Heart right ventricle (tissue), 16 donors: ENCODE results near the gene MRPL21. TPM values are rescaled to one million over a fixed set of nuclear protein-coding genes. Genes with fewer than 3 reads are reported as not detected.
A peak's percentile ranks its signal among the peaks of the same experiment; 100 is the strongest.

ENCODE experiments used
- ATAC-seq, 8 donors: fragments of 200-7000 bp; cut with Tn5 transposase; one replicate each; pipeline ENCODE4 v1.9.1; 2020; ENCODE audit warnings: mild to moderate bottlenecking in 8 of 8, moderate library complexity in 8 of 8, moderate number of reproducible peaks in 1 of 8
- DNase-seq, 2 donors: peaks; one replicate each; pipeline ENCODE4 v3.0.0-alpha.2; 2020
- H3K27ac ChIP-seq, 10 donors: fragments of 200-600 bp; sonication (generic) in 2 of 10; one replicate each; pipeline versions ENCODE4 v1.5.0 to v1.8.0; 2020 to 2022; ENCODE audit warnings: mild to moderate bottlenecking in 3 of 10
- H3K27me3 ChIP-seq, 7 donors: fragments of 200-600 bp; one replicate each; pipeline ENCODE4 v1.8.0; 2021 to 2022; ENCODE audit warnings: mild to moderate bottlenecking in 2 of 7
- H3K36me3 ChIP-seq, 9 donors: fragments of 200-600 bp; sonication (generic) in 1 of 9; one replicate each; pipeline versions ENCODE4 v1.5.0 to v1.8.0; 2020 to 2022; ENCODE audit warnings: mild to moderate bottlenecking in 2 of 9
- H3K4me1 ChIP-seq, 9 donors: fragments of 200-600 bp; sonication (generic) in 1 of 9; one replicate each; pipeline versions ENCODE4 v1.5.0 to v1.8.0; 2020 to 2022; ENCODE audit warnings: mild to moderate bottlenecking in 4 of 9
- H3K4me3 ChIP-seq, 10 donors: fragments of 200-600 bp; sonication (generic) in 2 of 10; one replicate each; pipeline versions ENCODE4 v1.5.0 to v1.8.0; 2020 to 2022; ENCODE audit warnings: mild to moderate bottlenecking in 7 of 10, moderate library complexity in 2 of 10
- H3K9me3 ChIP-seq, 11 donors: fragments of 200-600 bp in 10 of 11; sonication (generic) in 2 of 11; one replicate each; pipeline versions ENCODE4 v1.5.0 to v1.8.0; 2013 to 2022; ENCODE audit warnings: mild to moderate bottlenecking in 2 of 11, control low read depth in 1 of 11, moderate library complexity in 1 of 11
- CTCF ChIP-seq, 9 donors: fragments of 200-600 bp; sonication (generic) in 2 of 9; IDR thresholded peaks; one replicate each; pipeline versions ENCODE4 v1.5.0 to v1.8.0; 2021 to 2022; ENCODE audit warnings: antibody characterized with exemption in 9 of 9, mild to moderate bottlenecking in 5 of 9, moderate library complexity in 1 of 9
- WGBS, 2 donors: extraction: QIAGEN DNeasy Blood & Tissue Kit; methylation state at CpG; one replicate each; pipeline ENCODE4 v1.1.7; 2013; ENCODE audit warnings: inconsistent platforms in 1 of 2; 5-methylcytosine and 5-hydroxymethylcytosine counted together
- intact Hi-C, 10 donors: fragments of 100-400 bp; cut with DNase I; formaldehyde crosslinking; loops; one replicate each; pipeline versions ENCODE4 v1.11.1 to v1.14.2; 2022
- polyA plus RNA-seq, 2 donors: library from polyadenylated mRNA; stranded (reverse); fragments of 200-250 nt; gene quantifications; one replicate each; pipeline ENCODE4 v1.2.3, GENCODE V29; 2013
- total RNA-seq, 10 donors: library from RNA; stranded (reverse); fragmentation: NEBNext Ultra II Directional in 3 of 10; extraction: Animal tissue kit (Norgen Biotek cat#: 25700) in 3 of 10; gene quantifications; one replicate each; pipeline versions ENCODE4 v1.2.1 to v1.2.4, GENCODE V29; 2021 to 2023
- donor health status: Arrhythmogenic right ventricular cardiomyopathy.
- donor health status: ischemic (EF 13 %, LVEDD 7.1; RV severe dilation, severe dysfunction).
- donor health status: healthy with polysubstance abuse.
- donor health status: DM: no; HTN: yes; CAD: no.
- donor health status: DM: no; HTN: no; CAD: no.
- donor health status: ischemic (EF 25% LVEDD 6.9; RV normal size, moderate dysfunction).
- donor health status: ischemic (EF 25% LVEDD 5.7; RV mildly dilated, moderate dysfunction).
- donor health status: healthy.
- donor health status: DM: yes; HTN: yes; CAD: no.
- donor health status: Ischemic cardiomyopathy.
- donor health status: ischemic (EF 35%, LVEDD 5.7; RV mildly dilated, moderate dysfunction).
- donor health status: nonischemic (EF 11% LVEDD 7.7; RV severe dilation, severe dysfunction).
- donor health status: DM: yes; HTN: yes; CAD: no.
- donor health status: PGD.
- donor health status: ischemic (EF 29% LVEDD 5.4; RV normal size, mild dysfunction).
- donor health status: nonischemic (EF 23%, LVEDD 6.1; RV moderate dilation, normal function).

Gene MRPL21
- total and polyA plus RNA-seq, 12 donors, result 63.2 to 186 (median 106) TPM

DNA sequence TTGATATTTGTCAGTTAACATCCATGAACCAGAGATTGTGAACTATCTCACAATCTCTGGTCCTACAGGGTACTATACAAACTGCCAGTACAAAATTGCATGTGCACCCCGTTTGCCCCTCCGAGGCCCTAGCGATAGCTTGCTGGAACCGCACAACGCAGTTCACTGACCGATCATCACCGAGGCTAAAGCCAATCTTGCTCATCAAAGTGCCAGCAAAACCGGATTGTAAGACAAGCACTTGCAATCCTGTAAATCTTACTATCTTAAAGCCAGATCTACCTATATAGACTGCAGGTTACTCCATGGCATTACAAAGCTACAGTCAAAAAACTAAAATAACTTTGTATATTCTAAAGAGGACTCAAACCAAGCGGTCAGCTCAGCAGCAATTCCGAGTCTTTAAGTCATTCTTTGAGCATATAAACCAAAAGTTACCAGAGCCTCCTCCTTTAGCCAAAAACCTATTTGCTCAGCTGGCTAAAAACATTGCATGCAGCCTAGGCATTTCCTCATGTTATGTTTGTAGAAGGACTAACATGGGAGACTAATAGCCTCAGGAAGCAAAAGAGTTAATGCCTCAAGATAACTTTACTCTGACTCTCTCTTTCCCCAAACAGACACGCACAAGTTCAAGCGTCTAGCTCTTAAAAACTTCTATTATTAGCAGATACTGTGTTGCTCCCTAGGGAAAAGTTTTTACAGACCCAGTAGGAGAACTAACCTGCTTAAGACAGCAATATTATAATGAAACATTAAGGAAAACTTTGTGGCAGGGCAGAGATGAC, 31.2 kb downstream of the MRPL21 start:
- Histone ChIP-seq H3K4me1 (peaks cover 5 to 51% (median 25%) of the 10 kb centered on the region in 9 donors), H3K9me3 (no peaks in the 10 kb centered on the region), H3K27me3 (no peaks in the 10 kb centered on the region), H3K36me3 (no peaks in the 10 kb centered on the region), H3K27ac (peak overlapping the region in 4 of 10 donors; percentile 20 to 48 (median 38)), H3K4me3 (peak overlapping the region in 2 of 10 donors; percentile 1 to 14)
- ATAC-seq (peak in 3 of 8 donors; percentile 31 to 48 (median 42)), DNase-seq (no peak)
- WGBS, 2 donors, result 56 to 65% methylated on average over 12 of the region's 12 CpGs
- intact Hi-C loops, result loop anchor here in 1 of 10 donors (10.0 kb wide), 1 partner anchor 288 kb away; no protein-coding TSS in a partner anchor
- TF ChIP-seq CTCF (IDR thresholded peaks at IDR 0.05), result no peak

DNA sequence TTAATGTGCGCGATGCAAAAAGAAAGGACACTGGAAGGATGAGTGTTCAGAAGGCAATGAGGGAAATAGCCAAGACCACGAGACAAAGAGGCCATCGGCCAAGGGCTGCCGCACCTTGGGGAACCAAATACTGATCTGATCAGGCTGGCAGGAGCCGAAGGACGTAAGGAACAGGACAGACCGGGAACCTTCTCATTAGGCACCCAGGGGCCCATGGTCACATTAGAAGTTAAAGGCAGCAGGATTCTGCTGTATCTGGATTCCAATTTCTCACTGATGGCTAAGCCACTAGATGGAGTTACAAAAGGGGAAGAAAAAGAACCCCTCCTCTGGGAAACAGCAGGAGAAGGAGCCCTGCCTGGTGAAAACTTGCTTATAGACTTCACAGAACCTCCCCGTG, 33.2 kb downstream of the MRPL21 start:
- Histone ChIP-seq H3K9me3 (no peaks in the 10 kb centered on the region), H3K27ac (peak overlapping the region in 2 of 10 donors; percentile 20 to 54), H3K4me1 (peaks cover 5 to 48% (median 21%) of the 10 kb centered on the region in 9 donors), H3K4me3 (peak overlapping the region in 9 of 10 donors; percentile 23 to 62 (median 56)), H3K36me3 (no peaks in the 10 kb centered on the region), H3K27me3 (no peaks in the 10 kb centered on the region)
- ATAC-seq, result peak in 5 of 8 donors; percentile 10 to 54 (median 24)
- 39 to 63% methylated on average over 9 of the region's 9 CpGs for WGBS, 2 donors
- no peak for DNase-seq
- peak in 2 of 9 donors; percentile 28 to 41 for TF ChIP-seq CTCF (IDR thresholded peaks at IDR 0.05)
- intact Hi-C loops, result loop anchor here in 2 of 10 donors (2.0 to 10.0 kb wide), 2 partner anchors 72 to 286 kb away; no protein-coding TSS in a partner anchor

GRCh38 chr11:68868221-68868835, 35.3 kb downstream of the MRPL21 start:
- no peak overlapping the region for H3K4me3 ChIP-seq
- H3K27ac ChIP-seq, result no peak overlapping the region
- TF ChIP-seq CTCF (IDR thresholded peaks at IDR 0.05), result no peak
- peaks cover 5 to 36% (median 20%) of the 10 kb centered on the region in 9 donors for H3K4me1 ChIP-seq
- WGBS, 2 donors, result 94% methylated on average over 18 of the region's 18 CpGs
- peaks cover 0 to 8% (median 0%) of the 10 kb centered on the region in 11 donors for H3K9me3 ChIP-seq
- no peaks in the 10 kb centered on the region for H3K27me3 ChIP-seq
- intact Hi-C loops, result no loop called here
- DNase-seq (no peak), ATAC-seq (no peak)
- H3K36me3 ChIP-seq, result no peaks in the 10 kb centered on the region

- intact Hi-C loops, result no loop called here
These were observed 36.6 kb downstream of the MRPL21 start for GRCh38 chr11:68867066-68867465.

More at GRCh38 chr11:68867066-68867465, 36.6 kb downstream of the MRPL21 start:
- H3K4me3 ChIP-seq, result no peak overlapping the region
- no peaks in the 10 kb centered on the region for H3K27me3 ChIP-seq
- WGBS, 2 donors, result 66 to 73% methylated on average over 6 of the region's 6 CpGs
- H3K4me1 ChIP-seq, result peaks cover 2 to 23% (median 16%) of the 10 kb centered on the region in 9 donors
- no peak for TF ChIP-seq CTCF (IDR thresholded peaks at IDR 0.05)
- ATAC-seq (no peak), DNase-seq (no peak)
- H3K27ac ChIP-seq, result no peak overlapping the region
- H3K36me3 ChIP-seq, result no peaks in the 10 kb centered on the region
- H3K9me3 ChIP-seq, result peaks cover 0 to 8% (median 0%) of the 10 kb centered on the region in 11 donors
